HG02798 (cell line): Measurements from ENCODE around the gene CUBN.

ENCODE experiments used
- ATAC-seq: cut with Tn5 transposase; IDR thresholded peaks from one replicate; pipeline ENCODE4 v1.9.1; 2021; ENCODE audit warnings: mild to moderate bottlenecking; ENCODE audit not compliant: unreplicated experiment, poor library complexity

The CUBN gene

GRCh38 chr10:17049195-17049594 lies 80.4 kb downstream of the CUBN start:
- ATAC-seq = no peak

GRCh38 chr10:17047908-17048307 lies 81.7 kb downstream of the CUBN start:
- ATAC-seq = no peak

GRCh38 chr10:17046989-17047388 lies 82.6 kb downstream of the CUBN start:
- ATAC-seq = no peak

- no peak for ATAC-seq
Measured at GRCh38 chr10:17043586-17043985, 86.0 kb downstream of the CUBN start.

- no peak for ATAC-seq
Measured at GRCh38 chr10:17041626-17042520, 87.7 kb downstream of the CUBN start.

- ATAC-seq = no peak
Measured at GRCh38 chr10:17038627-17039026, 91.0 kb downstream of the CUBN start.

GRCh38 chr10:17037910-17038309 lies 91.7 kb downstream of the CUBN start:
- ATAC-seq = no peak

- no peak for ATAC-seq
Measured at GRCh38 chr10:17035446-17035845, 94.2 kb downstream of the CUBN start.

GRCh38 chr10:17033529-17034260 lies 95.9 kb downstream of the CUBN start:
- ATAC-seq = no peak

- ATAC-seq = no peak
Measured at GRCh38 chr10:17031637-17032635, 97.7 kb downstream of the CUBN start.

- ATAC-seq = peak; percentile 36
Measured at GRCh38 chr10:17029581-17030271, 99.9 kb downstream of the CUBN start.

- ATAC-seq = no peak
Measured at GRCh38 chr10:17029239-17029580, 100.4 kb downstream of the CUBN start.

- no peak for ATAC-seq
Measured at GRCh38 chr10:17028798-17029197, 100.8 kb downstream of the CUBN start.

- peak; percentile 49 for ATAC-seq
Measured at GRCh38 chr10:17026686-17027485, 102.7 kb downstream of the CUBN start.

- ATAC-seq = no peak
Measured at GRCh38 chr10:17025444-17026295, 103.9 kb downstream of the CUBN start.

GRCh38 chr10:17024461-17024860 lies 105.2 kb downstream of the CUBN start:
- no peak for ATAC-seq

- ATAC-seq = peak; percentile 93
Measured at GRCh38 chr10:17023386-17024298, 106.0 kb downstream of the CUBN start.
